Measurements from ENCODE around the gene FASN.

FASN gene

DNA sequence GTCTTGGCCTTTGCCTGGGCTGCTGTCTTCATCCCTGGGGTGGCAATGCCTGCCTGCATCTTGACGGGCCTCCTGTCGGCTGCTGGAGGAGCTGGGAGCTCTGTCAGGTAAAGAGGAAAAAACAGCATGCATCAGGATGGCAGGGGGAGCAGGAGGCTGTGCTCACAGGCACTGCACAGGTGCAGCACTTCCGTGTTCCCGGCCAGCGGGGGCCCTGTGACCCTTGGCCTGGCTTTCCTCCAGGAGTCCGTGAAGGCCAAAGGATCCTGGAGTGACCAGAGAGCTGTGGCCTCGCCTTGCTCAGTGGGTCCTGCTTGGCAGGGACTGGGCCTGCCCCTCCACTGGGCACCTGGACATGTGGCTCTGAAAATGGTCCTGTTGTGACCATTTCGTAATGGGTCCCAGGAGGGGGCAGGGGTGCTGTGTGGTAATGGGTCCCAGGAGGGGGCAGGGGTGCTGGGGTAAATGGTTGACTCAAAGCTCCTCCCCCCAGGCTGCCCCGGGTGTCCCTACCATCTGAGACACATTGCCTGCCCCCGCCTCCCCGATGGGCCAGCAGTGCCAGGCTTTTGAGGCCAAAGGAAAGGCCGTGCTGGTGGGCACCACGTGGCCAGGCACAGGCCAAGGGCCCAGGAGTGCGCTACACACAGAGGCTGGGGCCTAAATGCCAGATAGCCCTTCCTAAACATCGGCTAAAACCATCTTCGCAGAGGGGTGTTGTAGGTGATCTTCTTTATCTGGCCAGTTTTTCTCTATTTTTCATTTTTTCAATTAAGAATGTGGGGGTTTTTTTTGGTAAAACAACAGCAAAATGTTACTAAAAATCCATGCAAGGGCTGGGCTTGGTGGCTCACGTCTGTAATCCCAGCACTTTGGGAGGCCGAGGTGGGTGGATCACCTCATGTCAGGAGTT is 4.0 kb upstream of the FASN start:
- DNase-seq (ENCODE audit: low read depth in 2 of 2) = no peak

DNA sequence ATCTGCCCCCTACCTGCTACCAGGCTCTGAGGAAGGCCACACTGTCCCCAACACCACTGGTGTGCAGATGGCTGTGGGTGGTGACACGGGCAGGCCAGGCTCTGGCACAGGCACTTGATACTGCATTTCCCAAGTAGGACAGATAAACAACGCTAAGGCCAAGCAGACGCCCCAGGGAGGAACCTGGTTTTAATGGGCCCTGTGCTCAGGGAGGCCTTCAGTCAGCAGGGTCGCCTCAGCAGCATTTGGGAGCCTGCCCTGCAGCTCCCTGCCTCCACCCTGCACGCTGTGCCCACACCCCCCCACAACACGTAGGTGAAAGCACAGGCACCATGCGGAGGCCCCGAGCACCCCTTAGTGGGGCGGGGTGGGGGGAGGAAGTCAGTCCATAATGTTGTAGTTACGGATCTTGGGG is 3.3 kb upstream of the FASN start:
- DNase-seq (ENCODE audit: low read depth in 2 of 2) = no peak

DNA sequence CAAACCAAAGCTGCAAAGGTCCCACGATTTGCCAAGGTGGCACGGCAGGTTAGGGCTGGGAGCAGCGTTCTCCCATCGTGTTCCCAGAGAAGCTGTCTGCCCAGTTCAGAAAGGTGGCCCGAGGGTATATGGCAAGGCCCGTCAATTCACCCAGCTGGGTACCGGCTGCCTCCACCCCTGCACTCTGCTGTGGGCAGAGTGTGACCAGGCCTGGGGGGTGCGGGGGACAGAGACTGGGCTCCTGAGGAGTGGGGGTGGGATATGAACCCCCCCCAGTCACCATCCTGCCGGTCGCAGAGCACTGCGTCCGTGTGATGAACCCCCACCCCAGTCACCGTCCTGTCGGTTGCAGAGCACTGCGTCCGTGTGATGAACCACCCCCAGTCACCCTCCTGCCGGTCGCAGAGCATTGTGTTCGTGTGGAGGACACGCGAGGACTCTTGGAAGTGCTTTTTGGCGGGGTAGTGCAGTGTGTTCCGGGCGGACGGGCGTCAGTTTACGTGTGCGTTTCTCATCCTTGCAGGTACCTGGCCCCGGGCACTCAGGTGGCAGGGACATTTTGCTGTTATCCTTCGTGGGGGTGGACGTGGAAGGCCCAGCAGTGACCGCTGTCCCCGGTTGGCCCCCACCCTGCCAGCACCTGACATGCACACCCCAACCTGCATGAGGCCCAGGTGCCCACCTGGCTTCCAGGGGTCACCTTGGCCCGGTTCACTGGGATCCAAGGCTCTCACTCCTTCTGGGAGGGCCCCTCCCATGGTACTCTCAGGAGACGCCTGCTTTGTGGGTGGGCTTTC is 2.7 kb upstream of the FASN start:
- no peak for DNase-seq (ENCODE audit: low read depth in 2 of 2)

DNA sequence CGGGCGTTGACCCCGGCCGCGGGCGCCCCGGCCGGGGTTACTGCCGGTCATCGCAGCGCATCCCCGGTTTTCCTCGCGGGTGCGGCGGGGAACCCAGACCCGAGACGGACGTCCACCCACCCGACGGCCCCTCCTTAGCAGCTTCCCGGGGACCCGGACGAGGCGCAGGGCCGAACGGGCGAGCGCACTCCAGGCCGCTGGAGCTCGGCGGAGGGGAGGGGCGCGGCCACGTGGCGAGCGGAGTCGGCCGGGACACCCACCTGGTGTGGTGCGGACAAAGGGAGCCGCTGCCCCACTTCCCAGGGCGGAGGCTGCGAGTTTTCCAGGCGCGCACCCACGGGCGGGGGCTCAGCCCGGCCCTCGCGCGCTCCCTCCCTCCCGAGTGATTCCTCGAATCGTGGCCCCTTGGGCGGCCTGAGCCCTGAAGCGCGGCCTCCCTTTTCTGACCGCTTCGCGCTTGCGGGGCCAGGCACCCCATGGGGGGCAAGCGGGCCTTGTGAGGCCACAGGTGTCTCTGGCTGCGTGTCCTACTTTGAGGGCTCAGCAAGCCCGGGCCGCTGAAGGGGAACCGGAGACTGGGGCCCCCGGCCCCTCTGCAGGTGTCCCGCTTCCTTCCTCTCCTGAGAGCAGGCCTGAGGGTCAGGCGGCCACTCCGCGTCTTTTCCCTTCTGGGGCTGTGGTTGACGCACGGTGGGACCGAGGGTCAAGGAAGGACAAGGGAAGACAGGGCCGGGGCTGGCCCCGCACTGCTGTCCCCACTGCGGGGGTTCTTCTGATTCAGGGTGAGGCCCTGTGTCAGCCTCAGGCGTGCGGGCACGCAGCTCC is 1.1 kb upstream of the FASN start:
- DNase-seq (ENCODE audit: low read depth in 2 of 2) = no peak

DNA sequence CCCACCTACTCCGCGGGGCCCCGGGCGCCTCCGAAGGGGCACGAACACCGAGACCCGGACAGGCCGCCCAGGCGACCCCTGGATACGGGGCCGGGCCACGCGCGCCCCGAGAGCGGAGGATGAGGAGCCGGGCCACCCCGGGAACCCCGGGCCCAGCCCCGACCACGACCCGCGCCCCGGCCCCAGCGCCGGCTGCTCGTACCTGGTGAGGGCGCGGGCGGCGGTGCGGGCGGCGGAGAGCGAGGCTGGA is 192 bp downstream of the FASN start:
- DNase-seq (ENCODE audit: low read depth in 2 of 2) = no peak

DNA sequence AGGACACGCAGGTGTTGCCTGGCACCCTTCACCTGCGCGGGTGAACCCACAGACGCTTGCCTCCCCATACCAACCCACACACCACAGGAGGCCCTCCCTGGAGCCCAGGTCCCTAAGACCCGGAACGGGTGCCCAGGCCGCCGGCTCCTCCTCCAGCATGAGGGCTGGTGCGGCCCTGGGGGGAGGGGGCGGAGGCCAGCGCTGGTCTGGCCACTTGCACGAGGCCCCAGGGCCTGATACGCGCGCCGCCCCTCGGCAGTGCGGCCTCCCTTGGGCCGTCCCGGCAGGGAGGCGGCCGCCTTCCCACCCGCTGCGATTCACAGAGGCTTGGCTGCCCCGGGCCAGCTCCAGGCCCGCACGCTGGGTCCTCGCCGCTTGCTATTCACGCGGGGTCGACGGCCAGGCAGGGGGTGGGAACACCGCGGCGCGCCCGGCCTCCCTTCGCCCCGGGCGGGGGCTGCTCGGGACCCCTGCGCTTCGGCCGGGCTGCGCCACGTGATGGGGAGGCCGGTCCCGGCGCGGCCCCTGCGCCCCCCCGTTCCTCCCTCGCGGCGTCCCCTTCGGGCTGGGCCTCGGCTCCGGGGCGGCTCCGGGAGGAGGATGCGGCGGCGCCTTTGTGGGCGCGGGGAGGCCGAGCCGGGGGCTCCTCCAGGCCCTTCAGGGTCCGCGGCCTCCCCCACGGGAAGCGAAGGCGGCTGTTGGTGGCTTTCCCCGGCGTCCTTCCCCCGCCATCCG is 685 bp downstream of the FASN start:
- DNase-seq (ENCODE audit: low read depth in 2 of 2) = no peak

DNA sequence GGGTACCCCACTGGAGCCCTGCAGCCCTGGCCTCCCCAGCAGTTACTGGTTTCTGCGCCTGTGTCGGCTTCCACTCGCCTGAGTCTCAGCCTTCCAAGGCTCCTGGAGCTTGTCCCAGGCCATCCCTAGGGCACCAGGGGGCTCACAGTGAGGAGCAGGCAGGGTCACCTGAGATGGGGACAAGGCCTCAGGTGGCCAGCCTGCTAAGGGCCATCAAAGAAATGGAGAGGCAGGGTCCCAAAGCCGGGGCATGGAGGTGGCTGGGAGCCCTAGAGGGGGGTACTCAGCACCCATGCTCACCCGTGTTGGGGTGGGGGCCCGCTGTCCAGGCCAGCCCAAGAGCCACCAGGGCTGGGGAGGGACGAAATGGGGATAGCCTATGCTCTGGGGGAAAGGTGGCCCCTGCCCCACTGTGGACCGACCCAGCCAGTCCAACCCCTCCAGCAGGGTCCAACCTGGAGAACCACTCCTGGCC is 1.3 kb downstream of the FASN start:
- no peak for DNase-seq (ENCODE audit: low read depth in 2 of 2)

DNA sequence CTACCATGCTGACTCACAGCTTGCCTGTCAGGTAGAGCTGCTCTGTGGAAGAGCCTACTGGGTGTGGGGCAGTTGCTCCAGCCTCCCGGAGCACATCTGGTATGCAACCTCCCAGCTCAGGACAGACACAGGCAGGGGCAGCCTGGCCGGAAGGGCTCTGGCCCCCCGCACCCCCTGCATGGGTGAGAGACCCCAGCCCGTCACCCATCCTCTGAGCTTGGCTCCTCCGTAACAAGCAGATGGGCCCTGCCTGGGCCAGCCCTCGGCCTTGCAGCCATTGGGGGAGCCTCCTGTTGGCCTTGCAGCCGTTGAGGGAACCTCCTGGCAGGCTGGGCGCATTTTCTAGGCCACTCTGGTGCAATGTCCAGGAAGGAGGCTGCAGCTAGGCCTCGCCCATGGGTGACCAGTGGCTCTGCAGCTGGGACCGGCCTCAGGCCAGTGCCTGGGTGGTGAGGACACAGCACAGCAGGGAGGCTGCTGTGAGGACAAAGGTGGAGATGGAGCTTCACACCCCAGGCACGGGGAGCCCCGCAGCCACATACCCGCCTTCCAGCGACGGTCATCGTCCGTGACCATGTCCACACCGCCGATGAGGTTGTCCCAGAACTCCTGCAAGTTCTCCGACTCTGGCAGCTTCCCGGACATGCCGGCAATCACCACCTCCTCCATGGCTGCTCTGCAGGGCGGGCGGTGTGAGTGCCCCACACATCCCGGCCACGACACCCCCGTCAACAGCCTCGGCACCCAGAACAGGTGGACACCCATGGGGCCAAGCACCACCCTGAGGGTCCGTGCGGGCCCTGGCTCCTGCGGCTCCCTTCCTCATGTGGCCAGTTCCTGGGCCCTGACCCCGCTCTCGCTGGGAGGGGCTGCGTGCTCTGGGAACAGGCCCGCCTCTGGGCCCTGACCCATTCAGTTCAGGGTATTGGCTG is 2.0 kb downstream of the FASN start:
- DNase-seq (ENCODE audit: low read depth in 2 of 2) = no peak

DNA sequence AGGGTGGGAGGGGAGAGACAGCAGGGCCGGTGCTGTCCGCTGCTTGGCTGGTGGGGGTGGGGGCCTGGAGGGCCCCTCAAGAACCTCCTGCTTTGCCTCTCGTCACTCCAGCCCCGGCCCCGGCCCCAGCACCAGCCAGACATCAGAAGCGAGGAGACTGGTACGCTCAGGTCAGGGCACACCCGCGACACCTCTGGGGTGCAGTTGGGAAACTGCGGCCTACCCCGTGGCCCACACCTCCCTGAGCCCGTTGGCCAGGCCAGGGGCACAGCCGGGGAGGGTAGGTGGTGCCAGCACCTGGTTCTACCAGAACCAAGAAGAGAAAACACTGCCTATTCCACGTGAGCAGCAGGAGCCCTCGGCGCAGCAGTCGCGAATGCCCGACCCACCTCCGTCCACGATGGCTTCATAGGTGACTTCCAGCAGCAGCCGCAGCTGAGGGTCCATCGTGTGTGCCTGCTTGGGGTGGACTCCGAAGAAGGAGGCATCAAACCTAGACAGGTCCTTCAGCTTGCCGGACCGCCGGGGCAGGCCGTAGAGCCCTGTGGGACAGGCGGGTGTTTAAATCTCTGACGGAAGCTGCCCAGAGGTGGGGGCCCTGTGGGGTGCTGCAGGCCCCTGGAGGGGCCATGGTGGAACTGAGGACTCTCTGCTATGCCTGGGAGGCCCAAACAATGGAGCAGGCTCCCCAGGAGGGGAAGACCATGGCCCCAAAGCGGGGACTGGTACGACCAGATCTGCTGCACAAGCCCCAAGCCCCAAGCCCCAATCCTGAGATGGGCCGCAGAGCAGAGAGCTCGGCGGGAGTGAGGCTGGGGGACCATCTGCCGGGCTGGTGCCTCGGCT is 2.9 kb downstream of the FASN start:
- DNase-seq (ENCODE audit: low read depth in 2 of 2) = no peak

DNA sequence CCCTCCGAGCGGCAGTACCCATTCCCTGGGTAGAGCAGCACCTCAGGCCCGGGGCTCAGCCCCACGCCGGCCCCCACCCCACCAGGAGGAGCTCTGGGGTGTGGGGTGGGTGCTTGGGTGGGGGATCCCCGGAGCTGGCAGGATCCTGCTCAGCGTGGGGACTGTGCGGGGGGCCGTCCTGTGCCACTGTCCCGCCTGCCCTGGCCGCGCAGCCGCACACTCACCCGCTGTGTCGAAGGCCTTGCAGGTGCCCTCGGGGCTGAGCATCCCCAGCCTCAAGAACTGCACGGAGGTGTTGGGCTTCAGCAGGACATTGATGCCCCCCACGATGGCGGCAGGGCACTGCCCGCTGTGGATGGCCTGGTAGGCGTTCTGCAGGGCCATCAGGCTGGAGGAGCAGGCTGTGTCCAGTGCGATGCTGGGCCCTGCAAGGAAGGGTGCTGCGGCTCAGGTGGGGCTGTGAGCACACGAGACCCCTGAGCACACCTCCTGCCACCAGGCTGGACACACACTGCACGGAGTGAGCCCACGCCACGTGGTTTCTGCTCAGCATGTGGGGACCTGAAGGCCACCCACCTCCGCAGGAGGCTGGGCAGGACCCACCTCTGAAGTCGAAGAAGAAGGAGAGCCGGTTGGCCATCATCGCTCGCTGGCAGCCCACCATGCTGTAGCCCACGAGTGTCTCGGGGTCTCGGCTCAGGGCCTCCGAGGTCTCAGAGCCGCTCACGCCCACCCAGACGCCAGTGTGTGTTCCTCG is 4.9 kb downstream of the FASN start:
- DNase-seq (ENCODE audit: low read depth in 2 of 2) = no peak

DNA sequence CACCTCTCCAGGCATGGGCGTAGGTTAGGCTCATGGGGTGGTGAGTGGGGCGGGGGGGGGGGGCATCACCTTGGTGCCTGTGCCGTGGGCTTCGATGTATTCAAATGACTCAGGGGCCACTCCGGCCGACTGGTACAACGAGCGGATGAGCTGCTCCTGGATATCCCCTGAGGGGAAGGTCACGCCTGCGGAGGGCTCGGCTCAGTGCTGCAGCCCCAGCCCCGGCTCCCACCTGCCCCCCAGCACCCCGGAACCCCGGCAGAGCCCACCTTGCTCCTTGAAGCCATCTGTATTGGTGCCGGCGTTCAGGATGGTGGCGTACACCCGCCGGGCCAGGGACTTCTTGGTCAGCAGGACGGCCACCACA is 5.4 kb downstream of the FASN start:
- DNase-seq (ENCODE audit: low read depth in 2 of 2) = no peak

DNA sequence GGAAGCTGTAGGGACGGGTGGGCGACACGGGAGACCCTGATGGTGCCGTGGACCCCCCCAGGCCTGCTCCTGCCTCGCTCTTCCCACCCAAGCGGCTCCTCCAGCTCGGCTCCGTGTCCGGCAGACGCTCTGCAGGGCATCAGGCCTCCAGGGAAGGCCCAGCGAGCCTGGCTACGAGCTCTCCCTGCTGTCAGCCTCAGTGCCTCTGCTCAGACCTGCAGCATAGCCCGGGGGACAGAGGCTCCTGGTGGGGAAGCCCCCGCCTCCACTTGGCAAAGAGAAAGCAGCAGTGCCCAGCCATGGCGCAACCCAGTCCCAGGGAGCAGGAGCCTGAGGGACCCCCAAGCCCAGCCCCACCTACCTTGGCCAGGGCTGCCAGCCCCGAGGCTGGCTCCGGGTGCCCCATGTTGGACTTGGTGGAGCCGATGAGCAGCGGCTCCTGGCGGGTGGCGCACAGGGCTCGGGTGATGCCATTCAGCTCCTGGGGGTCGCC is 5.9 kb downstream of the FASN start:
- DNase-seq (ENCODE audit: low read depth in 2 of 2) = no peak

DNA sequence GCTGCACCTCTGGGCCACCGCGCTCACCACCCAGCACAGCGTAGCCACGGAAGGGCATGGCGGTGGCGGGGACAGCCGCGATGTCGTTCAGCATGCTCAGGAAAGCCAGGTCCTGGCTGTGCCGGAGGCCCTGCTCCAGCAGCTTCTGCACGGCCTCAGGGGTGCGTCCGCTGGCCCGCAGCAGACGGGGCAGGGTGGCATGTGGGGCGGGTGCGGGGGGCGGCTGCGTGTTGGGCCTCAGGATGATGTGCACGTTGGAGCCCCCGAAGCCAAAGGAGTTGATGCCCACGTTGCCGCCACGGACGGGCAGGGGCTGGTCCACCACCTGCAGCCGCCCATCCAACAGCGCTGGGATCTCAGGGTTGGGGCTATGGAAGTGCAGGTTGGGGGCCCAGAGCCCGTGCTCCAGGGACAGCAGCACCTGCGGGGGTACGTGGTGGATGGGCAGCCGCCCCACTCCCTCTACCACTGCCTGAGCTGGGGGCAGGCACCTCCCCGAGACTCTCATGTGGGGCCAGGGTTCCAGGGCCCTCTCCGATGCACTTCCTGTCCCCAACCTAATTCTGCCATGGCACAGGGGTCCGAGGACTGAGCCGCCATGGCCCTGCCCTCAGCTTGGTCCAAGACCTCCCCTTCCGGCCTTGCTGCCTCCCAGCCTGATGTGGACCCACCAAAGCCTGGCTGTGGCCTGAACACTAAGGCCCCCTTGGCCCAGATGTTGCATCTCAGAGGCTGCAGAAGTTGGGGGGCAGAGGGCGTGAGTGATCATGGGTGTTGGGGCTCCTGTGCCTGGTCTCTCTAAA is 6.6 kb downstream of the FASN start:
- no peak for DNase-seq (ENCODE audit: low read depth in 2 of 2)

DNA sequence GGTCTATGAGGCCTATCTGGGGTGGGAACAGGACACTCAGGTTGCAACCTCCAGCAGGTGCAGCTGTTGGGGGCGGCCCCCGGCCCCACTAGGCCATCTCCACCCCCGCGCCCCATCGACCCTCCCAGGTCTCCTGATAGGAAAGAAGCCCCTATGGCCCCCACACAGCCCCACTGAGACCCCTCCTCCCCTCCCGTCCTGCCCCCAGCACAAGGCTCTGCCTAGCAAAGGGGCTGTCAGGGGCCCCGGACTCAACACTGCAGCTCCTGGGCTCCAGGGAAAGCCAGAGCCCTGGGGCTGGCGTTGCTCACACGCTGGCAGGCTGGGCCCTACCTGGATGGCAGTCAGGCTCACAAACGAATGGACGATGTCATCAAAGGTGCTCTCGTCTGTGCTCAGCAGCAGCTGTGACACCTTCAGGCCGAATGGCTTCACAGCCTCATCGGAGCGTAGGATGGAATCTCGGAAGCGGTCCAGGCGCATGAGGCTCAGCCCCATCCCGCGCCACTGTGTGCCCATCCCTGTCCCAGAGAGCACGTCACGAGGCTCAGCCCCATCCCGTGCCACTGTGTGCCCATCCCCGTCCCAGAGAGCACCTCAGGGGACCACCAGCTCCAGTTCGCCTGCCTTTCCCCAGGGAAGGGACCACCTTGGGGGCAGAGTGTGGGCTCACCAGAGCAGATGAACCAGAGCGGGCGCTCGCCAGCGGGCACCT is 7.3 kb downstream of the FASN start:
- no peak for DNase-seq (ENCODE audit: low read depth in 2 of 2)

DNA sequence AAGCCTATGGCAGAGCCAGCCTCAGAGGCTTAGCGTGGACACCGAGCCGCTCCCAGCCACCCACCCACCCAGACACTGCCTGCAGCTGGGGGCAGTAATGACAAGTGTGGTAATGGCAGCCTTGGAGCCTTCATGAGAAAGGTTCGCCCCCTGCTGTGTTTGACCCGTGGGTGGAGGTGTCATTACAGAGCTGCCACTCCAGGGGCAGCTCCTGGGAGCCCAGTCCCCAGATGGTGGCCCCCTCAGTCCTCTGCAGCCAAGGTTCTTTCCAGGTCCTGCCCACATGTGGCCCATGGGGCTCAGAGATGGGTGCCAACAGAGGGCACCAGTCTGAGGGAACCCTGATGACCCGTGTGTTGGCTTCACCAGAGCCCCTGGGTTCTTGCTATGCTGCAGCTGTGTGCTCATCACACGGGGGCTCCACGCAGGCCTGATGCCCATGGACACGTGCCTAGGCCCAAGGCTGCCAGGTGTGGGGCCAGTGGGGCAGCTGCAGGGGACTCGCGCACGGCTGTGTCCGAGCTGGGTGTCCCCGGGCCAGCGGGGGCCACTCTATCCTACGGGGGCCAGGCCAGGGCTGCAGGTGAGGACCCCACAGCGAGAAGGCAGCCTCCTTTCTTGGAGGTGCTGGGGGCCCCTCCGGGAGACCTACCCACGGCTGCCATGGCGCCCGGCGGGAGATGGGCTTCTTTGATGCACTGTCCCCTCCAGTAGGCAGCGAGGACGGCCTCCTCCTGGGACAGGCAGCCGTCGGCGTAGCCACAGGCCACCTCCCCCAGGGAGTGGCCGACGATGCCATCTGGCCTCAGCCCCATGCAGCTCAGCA is 8.1 kb downstream of the FASN start:
- DNase-seq (ENCODE audit: low read depth in 2 of 2) = no peak
